ENCODE data around the gene INHA. TPM values are rescaled to one million over a fixed set of nuclear protein-coding genes. Genes with fewer than 3 reads are reported as not detected.

Gene INHA
- total and polyA plus RNA-seq, 12 donors, result 18.9 to 704 (median 43.1) TPM

GRCh38 chr2:219562049-219563020 lies 9.8 kb upstream of the INHA start:
- intact Hi-C loops (cut with DNase I), result no loop called here

GRCh38 chr2:219563271-219563928 lies 8.7 kb upstream of the INHA start:
- Histone ChIP-seq H3K4me1 (replicated peaks in 1 of 2) (no peaks in the 10 kb centered on the region), H3K27me3 (no peaks in the 10 kb centered on the region), H3K4me3 (no peak overlapping the region), H3K27ac (no peak overlapping the region), H3K9me3 (replicated peaks in 1 of 3) (no peaks in the 10 kb centered on the region), H3K36me3 (replicated peaks in 1 of 2) (peaks cover 0 to 23% of the 10 kb centered on the region in 2 donors)
- peak in 2 of 7 donors; percentile 14 to 19 for DNase-seq
- TF ChIP-seq CTCF (IDR thresholded peaks at IDR 0.05) (no peak), POLR2A (IDR thresholded peaks at IDR 0.05) (no peak)
- intact Hi-C loops (cut with DNase I), result no loop called here
- 89 to 95% (median 92%) methylated on average over 6 to 20 of the region's 20 CpGs for WGBS, 4 donors

More at GRCh38 chr2:219562049-219563020, 9.8 kb upstream of the INHA start:
- no peak overlapping the region for H3K4me3 ChIP-seq
- H3K27ac ChIP-seq, result no peak overlapping the region
- WGBS, 4 donors, result 65 to 77% (median 75%) methylated on average over 16 to 35 of the region's 35 CpGs
- H3K27me3 ChIP-seq, result no peaks in the 10 kb centered on the region
- no peaks in the 10 kb centered on the region for H3K9me3 ChIP-seq (replicated peaks in 1 of 3)
- DNase-seq, result peak in 2 of 7 donors; percentile 15 to 20
- H3K4me1 ChIP-seq (replicated peaks in 1 of 2), result no peaks in the 10 kb centered on the region
- TF ChIP-seq CTCF (IDR thresholded peaks at IDR 0.05) (no peak), POLR2A (IDR thresholded peaks at IDR 0.05) (no peak)
- peaks cover 0 to 15% of the 10 kb centered on the region in 2 donors for H3K36me3 ChIP-seq (replicated peaks in 1 of 2)

- 70 to 84% (median 74%) methylated on average over 12 to 21 of the region's 21 CpGs for WGBS, 4 donors
- Histone ChIP-seq H3K36me3 (replicated peaks in 1 of 2) (peaks cover 0 to 23% of the 10 kb centered on the region in 2 donors), H3K4me3 (no peak overlapping the region), H3K4me1 (replicated peaks in 1 of 2) (peaks cover 5 to 10% of the 10 kb centered on the region in 2 donors), H3K27ac (no peak overlapping the region), H3K9me3 (replicated peaks in 1 of 3) (no peaks in the 10 kb centered on the region), H3K27me3 (no peaks in the 10 kb centered on the region)
- intact Hi-C loops (cut with DNase I), result no loop called here
- TF ChIP-seq POLR2A (IDR thresholded peaks at IDR 0.05), result no peak
- TF ChIP-seq CTCF (IDR thresholded peaks at IDR 0.05), result no peak
- peak in 2 of 7 donors; percentile 9 to 22 for DNase-seq
Observed at GRCh38 chr2:219565130-219566080, 6.7 kb upstream of the INHA start.

Data from adrenal gland (tissue), 12 donors.